Measurements from ENCODE around the gene TCP11.

Gene TCP11

GRCh38 chr6:35158520-35158919, 17.4 kb upstream of the TCP11 start:
- Mint-ChIP-seq H3K4me1 (peaks cover 23% of the 10 kb centered on the region), H3K27me3 (ENCODE audit: low read depth) (peaks cover 7% of the 10 kb centered on the region), H3K9me3 (peaks cover under 1% of the 10 kb centered on the region), H3K4me3 (no peak overlapping the region), H3K36me3 (ENCODE audit: low read depth) (no peaks in the 10 kb centered on the region), H3K27ac (no peak overlapping the region)
- no peak for TF ChIP-seq CTCF (IDR thresholded peaks at IDR 0.05; ENCODE audit: unreplicated experiment in 3 of 3)

- Mint-ChIP-seq H3K36me3 (ENCODE audit: low read depth) (no peaks in the 10 kb centered on the region), H3K27ac (no peak overlapping the region), H3K9me3 (no peaks in the 10 kb centered on the region), H3K4me3 (no peak overlapping the region), H3K4me1 (peaks cover 13% of the 10 kb centered on the region), H3K27me3 (ENCODE audit: low read depth) (peaks cover under 1% of the 10 kb centered on the region)
- TF ChIP-seq CTCF (IDR thresholded peaks at IDR 0.05; ENCODE audit: unreplicated experiment in 3 of 3) = no peak
Measured at GRCh38 chr6:35154947-35155346, 13.8 kb upstream of the TCP11 start.

GRCh38 chr6:35154262-35154661, 13.1 kb upstream of the TCP11 start:
- Mint-ChIP-seq H3K4me1 (peaks cover 11% of the 10 kb centered on the region), H3K27ac (no peak overlapping the region), H3K27me3 (ENCODE audit: low read depth) (no peaks in the 10 kb centered on the region), H3K4me3 (no peak overlapping the region), H3K9me3 (no peaks in the 10 kb centered on the region), H3K36me3 (ENCODE audit: low read depth) (no peaks in the 10 kb centered on the region)
- TF ChIP-seq CTCF (IDR thresholded peaks at IDR 0.05; ENCODE audit: unreplicated experiment in 3 of 3) = no peak

- Mint-ChIP-seq H3K4me1 (peaks cover 30% of the 10 kb centered on the region), H3K9me3 (no peaks in the 10 kb centered on the region), H3K4me3 (no peak overlapping the region), H3K27me3 (ENCODE audit: low read depth) (no peaks in the 10 kb centered on the region), H3K27ac (peak overlapping the region in 1 of 3 experiments; percentile 52), H3K36me3 (ENCODE audit: low read depth) (no peaks in the 10 kb centered on the region)
- TF ChIP-seq CTCF (IDR thresholded peaks at IDR 0.05; ENCODE audit: unreplicated experiment in 3 of 3) = no peak
Measured at GRCh38 chr6:35152067-35152707, 11.0 kb upstream of the TCP11 start.

GRCh38 chr6:35151466-35151865, 10.3 kb upstream of the TCP11 start:
- H3K4me1 Mint-ChIP-seq = peaks cover 37% of the 10 kb centered on the region
- no peak for TF ChIP-seq CTCF (IDR thresholded peaks at IDR 0.05; ENCODE audit: unreplicated experiment in 3 of 3)
- H3K36me3 Mint-ChIP-seq (ENCODE audit: low read depth) = no peaks in the 10 kb centered on the region
- peaks cover under 1% of the 10 kb centered on the region for H3K27me3 Mint-ChIP-seq (ENCODE audit: low read depth)
- no peak overlapping the region for H3K4me3 Mint-ChIP-seq
- H3K9me3 Mint-ChIP-seq = no peaks in the 10 kb centered on the region
- no peak overlapping the region for H3K27ac Mint-ChIP-seq

- peak overlapping the region in 1 of 3 experiments; percentile 27 for H3K27ac Mint-ChIP-seq
- TF ChIP-seq CTCF (IDR thresholded peaks at IDR 0.05; ENCODE audit: unreplicated experiment in 3 of 3) = no peak
- peaks cover 3% of the 10 kb centered on the region for H3K27me3 Mint-ChIP-seq (ENCODE audit: low read depth)
- H3K36me3 Mint-ChIP-seq (ENCODE audit: low read depth) = no peaks in the 10 kb centered on the region
- no peak overlapping the region for H3K4me3 Mint-ChIP-seq
- peaks cover 51% of the 10 kb centered on the region for H3K4me1 Mint-ChIP-seq
- H3K9me3 Mint-ChIP-seq = no peaks in the 10 kb centered on the region
Measured at GRCh38 chr6:35149891-35150566, 8.9 kb upstream of the TCP11 start.
